GM21381 (cell line): Measurements from ENCODE around the gene IGFBP4.

Experiments used
- ATAC-seq: cut with Tn5 transposase; IDR thresholded peaks from one replicate; pipeline ENCODE4 v1.9.1; 2021; ENCODE audit warnings: mild to moderate bottlenecking, moderate library complexity; ENCODE audit not compliant: unreplicated experiment

The IGFBP4 gene

GRCh38 chr17:40454613-40454995 lies 11.4 kb downstream of the IGFBP4 start:
- ATAC-seq, result no peak

- no peak for ATAC-seq
Observed at GRCh38 chr17:40456396-40456951, 13.2 kb downstream of the IGFBP4 start.

- ATAC-seq, result no peak
Observed at GRCh38 chr17:40457369-40457768, 14.1 kb downstream of the IGFBP4 start.

GRCh38 chr17:40457964-40458791 lies 14.9 kb downstream of the IGFBP4 start:
- ATAC-seq, result no peak

- no peak for ATAC-seq
Observed at GRCh38 chr17:40458851-40459482, 15.7 kb downstream of the IGFBP4 start.

- ATAC-seq, result no peak
Observed at GRCh38 chr17:40459636-40460603, 16.7 kb downstream of the IGFBP4 start.

GRCh38 chr17:40460604-40460967 lies 17.3 kb downstream of the IGFBP4 start:
- ATAC-seq, result no peak

GRCh38 chr17:40460968-40461731 lies 17.9 kb downstream of the IGFBP4 start:
- ATAC-seq, result no peak

GRCh38 chr17:40461732-40462342 lies 18.6 kb downstream of the IGFBP4 start:
- no peak for ATAC-seq

GRCh38 chr17:40462343-40463121 lies 19.3 kb downstream of the IGFBP4 start:
- no peak for ATAC-seq

GRCh38 chr17:40463122-40463550 lies 19.9 kb downstream of the IGFBP4 start:
- ATAC-seq, result no peak

GRCh38 chr17:40464392-40464855 lies 21.2 kb downstream of the IGFBP4 start:
- ATAC-seq, result no peak

- ATAC-seq, result no peak
Observed at GRCh38 chr17:40466298-40466971, 23.2 kb downstream of the IGFBP4 start.

- no peak for ATAC-seq
Observed at GRCh38 chr17:40467281-40467867, 24.1 kb downstream of the IGFBP4 start.

GRCh38 chr17:40468560-40468959 lies 25.3 kb downstream of the IGFBP4 start:
- ATAC-seq, result no peak

GRCh38 chr17:40469805-40470675 lies 26.8 kb downstream of the IGFBP4 start:
- no peak for ATAC-seq
